CD4-positive, alpha-beta memory T cell (primary cell): ENCODE results near the gene SARM1. TPM values are rescaled to one million over a fixed set of nuclear protein-coding genes. Genes with fewer than 3 reads are reported as not detected.
"Not testable (repeated sequence)": the region's sequence is repeated elsewhere in the genome, so short reads cannot be mapped to it uniquely, and the experiment has no call there.

ENCODE experiments used
- CTCF ChIA-PET: fragments of 350-600 bp; sonication (Branson Sonifier 250); formaldehyde crosslinking; loops from one replicate; lab custom pipeline; 2021; ENCODE audit warnings: inconsistent platforms; ENCODE audit not compliant: partially characterized antibody; lab: Charles Lee
- POLR2A ChIA-PET: fragments of 350-600 bp; sonication (Branson Sonifier 250); formaldehyde crosslinking; loops from one replicate; lab custom pipeline; 2021; ENCODE audit not compliant: partially characterized antibody; lab: Charles Lee
- DNase-seq, 5 donors: peaks; one replicate each; pipeline versions ENCODE4 v3.0.0 to v3.0.0-alpha.2; 2020 to 2022; ENCODE audit warnings: mixed read lengths in 1 of 5
- H3K27ac ChIP-seq: one replicate; pipeline ENCODE4 v1.7.0; 2013; ENCODE audit warnings: low read depth, low read length
- H3K27me3 ChIP-seq: 2 replicates; pipeline ENCODE4 v1.7.0; 2013; ENCODE audit warnings: mild to moderate bottlenecking, low read length, moderate library complexity; ENCODE audit not compliant: insufficient read depth
- H3K36me3 ChIP-seq: 2 replicates; pipeline ENCODE4 v1.7.0; 2013; ENCODE audit warnings: mild to moderate bottlenecking, low read length, moderate library complexity; ENCODE audit not compliant: insufficient read depth
- H3K4me1 ChIP-seq: 2 replicates; pipeline ENCODE4 v1.7.0; 2013; ENCODE audit warnings: mild to moderate bottlenecking, low read length, moderate library complexity; ENCODE audit not compliant: insufficient read depth
- H3K4me3 ChIP-seq, 2 donors: one replicate each; pipeline ENCODE4 v1.7.0; 2013; ENCODE audit warnings: low read length in 2 of 2, mild to moderate bottlenecking in 1 of 2
- H3K9me3 ChIP-seq, 2 donors: one replicate each; pipeline ENCODE4 v1.7.0; 2013; ENCODE audit warnings: low read length in 2 of 2, control low read depth in 1 of 2; ENCODE audit not compliant: control insufficient read depth in 1 of 2
- H3K27ac Mint-ChIP-seq, 7 donors: one replicate each; pipeline ENCODE4 v1.8.0; 2020 to 2021; ENCODE audit warnings: mixed read lengths in 7 of 7, mild to moderate bottlenecking in 6 of 7, inconsistent platforms in 3 of 7, moderate library complexity in 3 of 7
- H3K27me3 Mint-ChIP-seq, 2 donors: one replicate each; pipeline ENCODE4 v1.8.0; 2020 to 2021; ENCODE audit warnings: mixed read lengths in 2 of 2
- H3K36me3 Mint-ChIP-seq, 2 donors: one replicate each; pipeline ENCODE4 v1.8.0; 2020 to 2021; ENCODE audit warnings: mixed read lengths in 2 of 2, inconsistent platforms in 1 of 2, mild to moderate bottlenecking in 1 of 2
- H3K4me1 Mint-ChIP-seq, 4 donors: one replicate each; pipeline ENCODE4 v1.8.0; 2020 to 2021; ENCODE audit warnings: mixed read lengths in 4 of 4, mild to moderate bottlenecking in 1 of 4
- H3K4me3 Mint-ChIP-seq, 8 donors: one replicate each; pipeline ENCODE4 v1.8.0; 2020 to 2021; ENCODE audit warnings: mixed read lengths in 8 of 8, mild to moderate bottlenecking in 7 of 8, moderate library complexity in 6 of 8, inconsistent platforms in 3 of 8
- H3K9me3 Mint-ChIP-seq, 8 donors: one replicate each; pipeline ENCODE4 v1.8.0; 2020 to 2021; ENCODE audit warnings: mixed read lengths in 8 of 8, mild to moderate bottlenecking in 5 of 8, inconsistent platforms in 3 of 8, moderate library complexity in 1 of 8
- intact Hi-C: fragments of 100-400 bp; cut with micrococcal nuclease; formaldehyde crosslinking; loops from one replicate; pipeline ENCODE4 v1.15.1; 2023
- polyA plus RNA-seq, 2 donors: library from polyadenylated mRNA; unstranded; fragments of 300-500 nt; fragmentation: Illumina TruSeq; gene quantifications; one replicate each; pipeline ENCODE4 v1.2.3, GENCODE V29; 2021
- total RNA-seq, 2 experiments: library from RNA; stranded (reverse); gene quantifications; one replicate each; pipeline ENCODE4 v1.2.3, GENCODE V29; 2021

The SARM1 gene
- total and polyA plus RNA-seq, 4 experiments from 2014 or later, result 7.3 to 40.3 (median 23.6) TPM

GRCh38 chr17:28426081-28426519 is 54.6 kb downstream of the SARM1 start:
- H3K27ac Mint-ChIP-seq, result no peak overlapping the region
- CTCF ChIA-PET, result interaction anchor here (1.6 kb wide), 1 partner anchor 9 kb away, joined by 8 read pairs; no protein-coding TSS in a partner anchor
- intact Hi-C loops, result no loop called here

GRCh38 chr17:28427371-28427770 is 55.9 kb downstream of the SARM1 start:
- Histone ChIP-seq H3K4me1 (no peaks in the 10 kb centered on the region), H3K27ac (no peak overlapping the region), H3K9me3 (no peaks in the 10 kb centered on the region), H3K27me3 (no peaks in the 10 kb centered on the region), H3K36me3 (no peaks in the 10 kb centered on the region), H3K4me3 (no peak overlapping the region)
- no peaks in the 10 kb centered on the region for H3K9me3 Mint-ChIP-seq
- intact Hi-C loops, result no loop called here
- H3K4me1 Mint-ChIP-seq, result no peaks in the 10 kb centered on the region
- ChIA-PET CTCF (no interaction called here), POLR2A (no interaction called here)
- no peak overlapping the region for H3K4me3 Mint-ChIP-seq
- peaks cover 6 to 20% of the 10 kb centered on the region in 2 donors for H3K27me3 Mint-ChIP-seq
- no peaks in the 10 kb centered on the region for H3K36me3 Mint-ChIP-seq
- DNase-seq, result no peak
- no peak overlapping the region for H3K27ac Mint-ChIP-seq

More at GRCh38 chr17:28426081-28426519, 54.6 kb downstream of the SARM1 start:
- Histone ChIP-seq H3K36me3 (no peaks in the 10 kb centered on the region), H3K27ac (no peak overlapping the region), H3K4me1 (no peaks in the 10 kb centered on the region), H3K4me3 (no peak overlapping the region), H3K27me3 (no peaks in the 10 kb centered on the region), H3K9me3 (no peaks in the 10 kb centered on the region)
- no peaks in the 10 kb centered on the region for H3K36me3 Mint-ChIP-seq
- peaks cover 1 to 11% of the 10 kb centered on the region in 2 donors for H3K27me3 Mint-ChIP-seq
- POLR2A ChIA-PET, result no interaction called here
- H3K9me3 Mint-ChIP-seq, result no peaks in the 10 kb centered on the region
- no peaks in the 10 kb centered on the region for H3K4me1 Mint-ChIP-seq
- no peak overlapping the region for H3K4me3 Mint-ChIP-seq
- DNase-seq, result no peak

GRCh38 chr17:28427982-28428381 is 56.5 kb downstream of the SARM1 start:
- H3K36me3 Mint-ChIP-seq, DNase-seq, H3K4me1 Mint-ChIP-seq, H3K36me3 ChIP-seq, H3K27ac ChIP-seq, H3K27me3 ChIP-seq, H3K9me3 Mint-ChIP-seq, H3K4me3 Mint-ChIP-seq, CTCF ChIA-PET, H3K4me1 ChIP-seq, H3K27ac Mint-ChIP-seq, intact Hi-C loops, POLR2A ChIA-PET, H3K9me3 ChIP-seq, H3K4me3 ChIP-seq: not testable (repeated sequence)
- H3K27me3 Mint-ChIP-seq, result peaks cover 9 to 20% of the 10 kb centered on the region in 2 donors

- ChIA-PET CTCF (no interaction called here), POLR2A (no interaction called here)
- no peak overlapping the region for H3K27ac ChIP-seq
- H3K9me3 ChIP-seq, result no peaks in the 10 kb centered on the region
- H3K4me3 ChIP-seq, result no peak overlapping the region
- H3K27me3 Mint-ChIP-seq, result peaks cover 15 to 21% of the 10 kb centered on the region in 2 donors
- no peaks in the 10 kb centered on the region for H3K4me1 Mint-ChIP-seq
- intact Hi-C loops, result no loop called here
- no peaks in the 10 kb centered on the region for H3K36me3 Mint-ChIP-seq
- DNase-seq, result no peak
- no peaks in the 10 kb centered on the region for H3K27me3 ChIP-seq
- H3K27ac Mint-ChIP-seq, result no peak overlapping the region
- no peaks in the 10 kb centered on the region for H3K9me3 Mint-ChIP-seq
- no peak overlapping the region for H3K4me3 Mint-ChIP-seq
- H3K36me3 ChIP-seq, result no peaks in the 10 kb centered on the region
- H3K4me1 ChIP-seq, result no peaks in the 10 kb centered on the region
These were observed 62.2 kb downstream of the SARM1 start for GRCh38 chr17:28433721-28434120.

GRCh38 chr17:28434326-28434725 is 62.8 kb downstream of the SARM1 start:
- H3K36me3 ChIP-seq, H3K27me3 ChIP-seq, H3K4me3 Mint-ChIP-seq, POLR2A ChIA-PET, H3K27ac Mint-ChIP-seq, H3K9me3 Mint-ChIP-seq, CTCF ChIA-PET, H3K4me1 ChIP-seq, H3K9me3 ChIP-seq, intact Hi-C loops, H3K4me1 Mint-ChIP-seq, DNase-seq, H3K27ac ChIP-seq, H3K4me3 ChIP-seq, H3K36me3 Mint-ChIP-seq: not testable (repeated sequence)
- peaks cover 16 to 19% of the 10 kb centered on the region in 2 donors for H3K27me3 Mint-ChIP-seq

- ChIA-PET CTCF (no interaction called here), POLR2A (no interaction called here)
- no peaks in the 10 kb centered on the region for H3K36me3 ChIP-seq
- Mint-ChIP-seq H3K36me3 (no peaks in the 10 kb centered on the region), H3K27me3 (peaks cover 14 to 19% of the 10 kb centered on the region in 2 donors), H3K9me3 (peaks cover 0 to 7% (median 0%) of the 10 kb centered on the region in 8 donors), H3K4me3 (no peak overlapping the region), H3K27ac (no peak overlapping the region), H3K4me1 (no peaks in the 10 kb centered on the region)
- no peaks in the 10 kb centered on the region for H3K4me1 ChIP-seq
- intact Hi-C loops, result no loop called here
- no peak overlapping the region for H3K4me3 ChIP-seq
- H3K9me3 ChIP-seq, result no peaks in the 10 kb centered on the region
- no peaks in the 10 kb centered on the region for H3K27me3 ChIP-seq
- H3K27ac ChIP-seq, result no peak overlapping the region
- no peak for DNase-seq
These were observed 72.6 kb downstream of the SARM1 start for GRCh38 chr17:28443901-28444638.

GRCh38 chr17:28446716-28447395 is 75.4 kb downstream of the SARM1 start:
- Histone ChIP-seq H3K9me3 (no peaks in the 10 kb centered on the region), H3K4me1 (no peaks in the 10 kb centered on the region), H3K4me3 (no peak overlapping the region), H3K27me3 (no peaks in the 10 kb centered on the region), H3K27ac (no peak overlapping the region), H3K36me3 (no peaks in the 10 kb centered on the region)
- CTCF ChIA-PET, result no interaction called here
- H3K36me3 Mint-ChIP-seq, result no peaks in the 10 kb centered on the region
- H3K27me3 Mint-ChIP-seq, result peaks cover 7 to 12% of the 10 kb centered on the region in 2 donors
- H3K4me3 Mint-ChIP-seq, result no peak overlapping the region
- peaks cover 0 to 7% (median 0%) of the 10 kb centered on the region in 8 donors for H3K9me3 Mint-ChIP-seq
- H3K27ac Mint-ChIP-seq, result no peak overlapping the region
- no peak for DNase-seq
- intact Hi-C loops, result no loop called here
- H3K4me1 Mint-ChIP-seq, result no peaks in the 10 kb centered on the region
- POLR2A ChIA-PET, result no interaction called here
